GM19455 (cell line): ENCODE results near the gene PNLIPRP3.

Experiments
- ATAC-seq: cut with Tn5 transposase; IDR thresholded peaks from one replicate; pipeline ENCODE4 v1.9.1; 2021; ENCODE audit not compliant: unreplicated experiment

The PNLIPRP3 gene

GRCh38 chr10:116490028-116490662, 62.5 kb downstream of the PNLIPRP3 start:
- ATAC-seq: no peak

GRCh38 chr10:116504786-116505185, 77.1 kb downstream of the PNLIPRP3 start:
- no peak for ATAC-seq

- ATAC-seq: no peak
These were observed 82.9 kb downstream of the PNLIPRP3 start for GRCh38 chr10:116510565-116510964.

GRCh38 chr10:116511365-116511764, 83.7 kb downstream of the PNLIPRP3 start:
- ATAC-seq: no peak

GRCh38 chr10:116521424-116522290, 94.0 kb downstream of the PNLIPRP3 start:
- peak; percentile 76 for ATAC-seq

- ATAC-seq: no peak
These were observed 95.2 kb downstream of the PNLIPRP3 start for GRCh38 chr10:116522803-116523381.

GRCh38 chr10:116524736-116525135, 97.1 kb downstream of the PNLIPRP3 start:
- ATAC-seq: no peak

GRCh38 chr10:116526219-116526618, 98.6 kb downstream of the PNLIPRP3 start:
- no peak for ATAC-seq
